HT-29 (cell line): ENCODE data around the gene DPYD. TPM values are rescaled to one million over a fixed set of nuclear protein-coding genes. Genes with fewer than 3 reads are reported as not detected.
"Not testable (repeated sequence)": the region's sequence is repeated elsewhere in the genome, so short reads cannot be mapped to it uniquely, and the experiment has no call there.

Experiments
- DNase-seq: peaks from one replicate; pipeline ENCODE4 v3.0.0-alpha.2; 2015; ENCODE audit warnings: low spot score
- total RNA-seq: library from RNA; depleted of rRNA; stranded (reverse); fragments of >200 nt; shearing (Covaris generic); gene quantifications from 2 replicates; pipeline ENCODE4 v1.2.3, GENCODE V29; 2014

DPYD gene
- total RNA-seq, 1 experiment from 2014 or later = 2.1 TPM

GRCh38 chr1:97373000-97373399 lies 547.8 kb downstream of the DPYD start:
- no peak for DNase-seq

DNA sequence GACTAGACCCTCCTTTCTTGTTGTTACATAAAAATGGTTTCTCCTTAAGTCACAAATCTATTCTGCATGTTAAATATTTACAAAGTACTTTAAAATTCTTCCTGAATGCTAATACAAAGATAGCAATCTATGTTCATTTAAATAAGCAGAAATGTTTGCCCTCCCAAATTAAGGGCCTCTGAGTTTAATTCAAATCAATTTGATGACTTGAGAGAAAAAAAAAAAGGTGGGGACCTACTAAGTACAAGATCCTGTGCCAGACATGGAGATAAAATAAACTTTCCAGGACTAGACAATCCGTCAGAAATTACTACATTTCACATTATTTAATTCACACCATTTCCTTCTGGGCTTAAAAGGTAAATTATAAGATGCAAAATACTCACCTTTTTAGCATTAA lies 548.3 kb downstream of the DPYD start:
- no peak for DNase-seq

- no peak for DNase-seq
These were observed 552.5 kb downstream of the DPYD start for GRCh38 chr1:97368296-97368695.

DNA sequence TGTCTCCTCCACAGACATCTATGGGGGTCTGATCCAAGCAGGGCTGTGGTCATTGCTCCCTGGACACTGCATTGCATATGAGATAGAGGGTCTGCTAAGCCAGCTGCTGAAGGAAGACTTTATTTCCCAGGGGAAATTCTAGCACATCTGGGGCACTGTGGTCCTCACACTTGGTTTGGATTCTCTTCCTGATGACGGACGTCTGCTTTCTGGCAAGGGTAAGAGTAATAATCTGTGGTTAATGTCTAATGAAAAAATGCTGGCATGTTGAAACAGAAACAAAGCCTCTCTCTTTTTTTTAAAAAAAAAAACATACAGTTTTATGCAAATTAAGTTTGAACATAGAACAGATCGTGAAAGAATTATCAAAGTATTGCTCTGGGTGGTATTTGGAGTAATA lies 553.9 kb downstream of the DPYD start:
- no peak for DNase-seq

DNA sequence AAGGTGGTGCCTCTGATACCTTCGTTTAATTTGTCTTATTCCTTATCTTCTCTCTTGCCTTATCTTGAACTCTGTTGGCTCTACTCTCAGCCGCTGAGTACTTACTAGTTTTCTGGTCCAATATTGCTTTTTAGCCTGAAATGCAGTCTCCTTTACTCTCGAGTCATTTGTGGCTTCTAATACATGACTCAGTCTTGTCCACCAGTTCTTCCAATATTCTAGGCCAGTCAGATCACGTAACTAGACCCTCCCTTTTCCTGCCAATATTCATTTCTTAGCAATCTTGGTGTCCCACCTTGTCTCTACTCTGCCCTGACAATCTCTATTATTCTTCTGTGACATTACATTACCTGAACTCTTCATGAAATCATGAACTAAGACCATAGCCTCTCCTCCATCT lies 555.8 kb downstream of the DPYD start:
- no peak for DNase-seq

- no peak for DNase-seq
These were observed 556.7 kb downstream of the DPYD start for GRCh38 chr1:97364086-97364485.

- DNase-seq = no peak
These were observed 564.5 kb downstream of the DPYD start for GRCh38 chr1:97356309-97356708.

DNA sequence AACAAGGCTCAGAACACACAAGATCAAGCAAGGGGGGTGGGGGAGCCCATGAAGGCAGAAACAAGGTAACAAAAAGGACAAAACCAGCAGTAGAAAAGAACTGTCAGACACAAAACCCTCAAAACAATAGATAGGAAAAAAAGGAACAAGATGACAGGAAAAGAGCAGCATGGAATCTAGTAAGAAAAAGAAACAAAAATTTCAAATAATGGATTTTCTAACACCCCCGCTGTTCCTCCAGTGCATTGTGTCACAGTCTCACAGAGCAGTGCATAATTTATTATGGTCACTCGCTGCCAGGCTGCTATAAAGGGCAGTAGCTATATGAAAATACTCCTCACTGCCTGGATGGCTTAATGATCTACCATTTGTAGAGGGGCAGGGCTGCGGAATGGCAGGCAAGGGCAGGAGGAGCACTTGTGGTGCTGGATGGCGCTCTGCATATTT lies 567.9 kb downstream of the DPYD start:
- no peak for DNase-seq

- DNase-seq = no peak
These were observed 569.0 kb downstream of the DPYD start for GRCh38 chr1:97351846-97352245.

DNA sequence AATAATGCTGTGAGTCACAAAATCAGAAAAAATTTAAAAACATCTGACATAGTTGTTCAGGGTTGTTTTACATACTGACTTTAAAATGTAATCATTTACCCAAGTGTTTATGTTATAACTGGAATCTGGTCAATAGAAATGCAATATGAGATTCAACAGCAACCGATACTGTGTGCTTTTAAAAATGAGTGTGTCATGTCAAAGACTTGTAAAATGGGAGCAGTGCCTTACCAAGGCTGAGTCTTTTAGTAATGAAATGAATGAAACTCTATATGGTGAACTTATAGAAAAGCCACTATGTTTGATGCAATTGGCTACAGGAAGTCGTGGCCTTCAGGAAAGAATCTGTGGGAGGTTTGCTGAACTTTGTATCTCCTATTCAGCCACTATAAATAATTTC lies 570.2 kb downstream of the DPYD start:
- DNase-seq = no peak

- DNase-seq = no peak
These were observed 570.6 kb downstream of the DPYD start for GRCh38 chr1:97350241-97350640.

DNA sequence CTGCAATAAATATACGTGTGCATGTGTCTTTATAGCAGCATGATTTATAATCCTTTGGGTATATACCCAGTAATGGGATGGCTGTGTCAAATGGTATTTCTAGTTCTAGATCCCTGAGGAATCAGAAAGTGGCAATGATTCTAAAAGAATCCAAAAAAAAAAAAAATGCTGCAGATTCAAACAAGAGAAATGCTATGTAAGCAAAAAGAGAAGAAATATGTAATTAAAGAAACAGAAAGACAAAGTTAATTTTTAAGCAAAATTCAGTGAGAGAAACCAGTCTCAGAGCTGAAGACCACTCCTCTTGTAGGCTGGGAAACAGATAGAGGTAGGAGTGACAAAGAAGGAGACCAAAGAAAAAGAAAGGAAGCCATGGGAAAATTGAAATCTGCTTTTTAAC lies 571.0 kb downstream of the DPYD start:
- DNase-seq = not testable (repeated sequence)

GRCh38 chr1:97348599-97349265 lies 572.1 kb downstream of the DPYD start:
- no peak for DNase-seq

GRCh38 chr1:97340951-97341350 lies 579.9 kb downstream of the DPYD start:
- no peak for DNase-seq

GRCh38 chr1:97338347-97338746 lies 582.5 kb downstream of the DPYD start:
- DNase-seq = no peak

DNA sequence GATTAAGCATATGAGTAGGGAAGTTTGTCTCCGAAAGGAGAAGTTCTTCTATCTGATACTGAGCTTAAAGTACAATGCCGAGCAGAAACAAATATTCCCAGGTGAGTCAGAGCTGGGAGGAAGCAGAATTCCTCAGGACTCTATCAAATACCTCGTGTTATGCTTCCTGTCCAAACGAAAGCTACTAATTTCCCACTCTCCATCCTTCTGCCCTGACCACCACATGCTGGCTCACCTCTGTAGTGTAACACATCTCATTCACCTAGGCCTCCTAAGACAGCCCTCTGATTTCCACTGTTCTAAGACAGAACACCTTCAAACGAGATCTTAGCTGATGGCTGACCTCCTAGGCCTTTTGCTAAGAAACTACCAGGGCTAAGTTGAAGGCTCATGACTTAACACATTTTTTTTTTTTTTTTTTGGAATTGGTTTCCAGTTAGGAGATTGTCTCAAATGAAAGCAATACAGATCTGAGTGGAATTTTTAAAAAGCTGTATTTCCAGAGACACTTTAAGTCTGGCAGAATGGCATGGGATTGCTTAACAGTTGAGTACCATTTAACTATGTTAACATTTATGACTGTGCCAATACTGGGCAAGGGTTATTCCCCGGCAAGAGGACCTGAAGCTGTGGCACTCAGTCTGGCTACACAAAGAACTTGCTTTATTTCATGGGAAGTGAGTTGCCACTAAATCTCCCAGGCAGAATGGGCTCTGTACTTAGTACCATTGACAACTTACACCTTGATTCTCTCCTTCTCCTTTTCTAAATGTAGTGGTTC lies 583.4 kb downstream of the DPYD start:
- no peak for DNase-seq

GRCh38 chr1:97334454-97334853 lies 586.4 kb downstream of the DPYD start:
- DNase-seq = no peak

DNA sequence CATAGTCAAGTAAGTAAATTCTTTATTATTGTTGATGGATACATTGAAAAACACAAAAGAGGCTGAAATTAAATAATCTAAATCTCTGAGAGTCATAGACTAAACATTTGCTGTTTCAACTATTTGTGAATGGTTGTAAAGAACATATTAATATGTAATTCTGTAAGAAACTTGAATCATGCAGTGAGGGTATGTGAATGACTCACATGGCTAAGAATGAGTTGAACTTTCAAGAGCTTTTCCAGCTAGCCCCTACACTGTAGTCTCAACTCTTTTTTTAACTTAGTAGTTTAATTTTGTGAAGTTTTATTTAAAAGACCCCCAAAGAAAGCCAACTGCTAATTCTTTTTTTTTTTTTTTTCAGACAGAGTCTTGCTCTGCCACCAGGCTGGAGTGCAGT lies 588.1 kb downstream of the DPYD start:
- no peak for DNase-seq

GRCh38 chr1:97331165-97331564 lies 589.7 kb downstream of the DPYD start:
- no peak for DNase-seq

DNA sequence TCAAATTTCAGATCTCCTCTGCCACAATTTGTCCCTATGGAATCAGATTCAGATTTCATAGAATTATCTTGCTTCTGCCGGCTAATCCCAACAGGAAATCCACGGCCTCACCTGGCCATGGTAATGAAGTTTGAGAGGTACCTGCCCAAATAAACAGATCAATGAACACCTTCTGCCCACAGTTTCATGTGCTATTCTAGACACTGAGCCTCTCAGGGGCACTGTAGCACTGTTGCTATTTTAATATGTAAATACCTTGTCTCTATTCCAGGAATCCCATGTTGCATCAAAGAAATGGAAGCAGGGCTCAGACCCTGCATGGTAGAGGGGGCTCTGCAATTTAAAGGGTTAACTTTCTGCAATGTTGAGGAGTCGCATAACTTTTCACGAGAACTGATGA lies 606.1 kb downstream of the DPYD start:
- DNase-seq = no peak

- no peak for DNase-seq
These were observed 612.7 kb downstream of the DPYD start for GRCh38 chr1:97308131-97308530.

- DNase-seq = no peak
These were observed 613.3 kb downstream of the DPYD start for GRCh38 chr1:97307568-97307967.

DNA sequence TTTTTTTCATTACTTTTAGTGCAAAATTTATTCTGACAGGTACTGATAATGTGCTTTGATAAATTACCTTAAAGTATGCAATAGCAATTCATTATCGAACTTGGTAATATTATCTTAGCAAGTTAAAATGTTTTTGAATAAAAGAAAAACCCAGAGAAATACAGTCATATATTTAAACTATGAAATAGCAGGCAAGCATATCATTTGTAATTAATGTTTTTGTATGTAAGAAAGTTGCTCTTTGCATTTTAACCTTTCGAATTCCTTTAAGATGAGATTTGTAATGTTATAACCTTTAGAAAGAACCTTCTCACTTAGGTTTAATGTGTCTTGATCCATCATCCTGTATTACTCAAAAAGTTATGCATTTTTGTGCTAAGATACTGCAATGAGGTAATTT lies 613.7 kb downstream of the DPYD start:
- no peak for DNase-seq
